GOT3 (cell line): Measurements from ENCODE around the gene UCP3.
"Not testable (repeated sequence)": the region's sequence is repeated elsewhere in the genome, so short reads cannot be mapped to it uniquely, and the experiment has no call there.

Source experiments
- DNase-seq: peaks from one replicate; lab custom pipeline; 2025; ENCODE audit warnings: mixed read lengths; lab: John Stamatoyannopoulos, UW

Gene UCP3

GRCh38 chr11:74000307-74001133 lies 8.4 kb downstream of the UCP3 start:
- DNase-seq, result no peak

- DNase-seq, result no peak
These were observed 9.1 kb downstream of the UCP3 start for GRCh38 chr11:73999581-74000306.

DNA sequence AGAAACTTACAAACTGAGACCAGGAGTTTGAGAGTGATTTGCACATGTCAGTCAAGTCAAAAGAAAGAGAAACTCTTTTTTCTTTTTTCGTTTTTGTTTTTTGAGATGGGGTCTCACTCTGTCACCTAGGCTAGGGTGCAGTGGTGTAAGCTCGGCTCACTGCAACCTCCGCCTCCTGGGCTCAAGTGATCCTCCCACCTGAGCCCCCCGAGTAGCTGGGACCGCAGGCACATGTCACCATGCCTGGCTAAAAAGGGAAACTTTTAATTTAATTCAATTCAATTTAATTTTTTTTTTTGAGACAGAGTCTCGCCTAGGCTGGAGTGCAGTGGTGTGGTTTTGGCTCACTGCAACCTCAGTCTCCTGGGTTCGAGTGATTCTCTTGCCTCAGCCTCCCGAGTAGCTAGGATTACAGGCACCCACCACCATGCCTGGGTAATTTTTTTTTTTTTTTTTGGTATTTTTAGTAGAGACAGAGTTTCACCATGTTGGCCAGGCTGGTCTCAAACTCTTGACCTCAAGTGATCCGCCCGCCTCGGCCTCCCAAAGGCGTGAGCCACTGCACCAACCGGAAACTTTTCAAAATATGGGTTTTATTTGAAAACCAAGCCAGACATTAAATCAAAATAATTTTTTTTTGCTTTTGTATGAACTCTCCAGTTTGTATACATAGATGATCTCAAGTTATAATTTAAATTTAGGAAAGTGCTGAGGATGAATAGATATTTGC lies 9.9 kb downstream of the UCP3 start:
- DNase-seq, result no peak

GRCh38 chr11:73997120-73997770 lies 11.6 kb downstream of the UCP3 start:
- no peak for DNase-seq

GRCh38 chr11:73996161-73996747 lies 12.6 kb downstream of the UCP3 start:
- no peak for DNase-seq

DNA sequence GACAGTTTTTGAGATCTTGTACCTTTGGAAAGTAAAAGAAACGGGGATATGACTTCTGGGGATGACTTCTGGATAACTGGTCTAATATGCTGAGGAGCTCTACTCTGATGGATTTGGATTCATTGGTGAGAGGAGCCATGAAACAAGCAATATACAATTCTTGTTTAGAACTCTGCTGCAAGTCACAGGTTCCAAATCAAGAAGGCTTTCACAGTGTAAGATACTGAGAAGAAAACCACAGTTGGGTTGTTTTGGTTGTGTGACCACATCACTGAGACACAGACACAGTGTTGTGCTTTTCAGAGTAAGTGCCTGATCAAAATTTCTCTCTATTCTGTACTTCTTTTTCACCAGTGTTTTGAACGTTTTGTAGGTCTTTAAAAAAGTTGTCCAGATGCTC lies 13.2 kb downstream of the UCP3 start:
- DNase-seq, result no peak

GRCh38 chr11:73995247-73995646 lies 13.6 kb downstream of the UCP3 start:
- DNase-seq, result no peak

DNA sequence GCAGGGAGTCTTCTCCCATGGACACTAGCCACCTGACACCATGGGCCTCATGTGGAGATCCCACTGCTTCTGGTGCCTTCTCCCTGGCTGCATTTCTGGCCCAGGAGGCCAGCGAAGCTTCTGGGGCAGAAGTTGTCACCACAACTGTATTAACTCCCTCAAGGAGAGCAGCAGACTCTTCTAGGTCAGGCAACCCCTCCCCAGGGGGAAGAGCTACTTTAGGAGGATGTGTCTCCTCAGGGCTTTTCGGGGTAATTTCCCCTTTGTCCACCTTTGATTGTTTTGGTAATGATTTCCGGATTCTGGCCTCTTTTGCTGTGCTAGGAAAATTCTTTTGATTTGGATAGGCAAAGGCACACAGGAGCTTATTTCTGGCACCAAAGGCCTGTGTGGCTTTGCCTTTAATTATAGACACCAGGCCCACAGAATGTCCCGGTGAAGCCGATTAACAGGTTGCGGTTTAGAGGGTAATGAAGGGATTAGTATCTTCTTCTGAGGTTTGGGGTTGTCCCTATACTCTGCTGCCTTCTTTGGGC lies 17.3 kb downstream of the UCP3 start:
- DNase-seq, result no peak

DNA sequence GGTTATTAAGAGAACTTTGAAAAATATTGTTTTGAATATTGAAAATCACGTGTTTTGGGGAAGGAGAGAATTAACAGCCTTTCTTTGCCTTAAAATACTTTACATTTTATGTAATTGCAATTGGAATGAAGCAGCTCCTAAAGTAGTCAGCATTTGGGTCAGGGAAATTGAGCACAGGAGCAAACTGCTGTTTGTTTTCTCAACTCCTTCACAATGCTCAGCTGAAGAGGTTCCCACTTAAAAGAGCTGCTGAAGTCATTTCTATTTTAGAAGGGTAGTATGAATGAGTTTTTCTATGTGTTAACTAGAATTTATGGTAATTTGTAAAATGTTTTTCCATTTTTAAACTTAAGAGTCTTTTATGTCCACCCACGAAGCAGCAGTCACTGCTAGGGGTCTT lies 18.2 kb downstream of the UCP3 start:
- no peak for DNase-seq

- no peak for DNase-seq
These were observed 19.7 kb downstream of the UCP3 start for GRCh38 chr11:73989156-73989555.

DNA sequence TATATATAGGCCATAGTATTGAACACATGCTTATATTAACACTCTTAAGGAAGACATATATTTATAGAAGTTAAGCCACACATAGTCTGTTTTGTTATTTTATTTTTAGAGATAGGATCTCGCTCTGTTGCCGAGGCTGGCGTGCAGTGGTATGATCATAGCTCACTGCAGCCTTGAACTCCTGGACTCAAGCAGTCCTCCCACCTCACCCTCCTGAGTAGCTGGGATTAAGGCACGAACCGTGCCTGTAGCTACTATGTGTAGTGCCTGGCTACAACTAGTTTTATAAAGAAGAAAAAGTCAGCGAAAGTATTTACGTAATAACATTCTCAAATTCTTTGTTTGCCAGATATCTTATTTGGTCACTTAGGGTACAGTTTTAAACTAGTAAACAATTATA lies 20.7 kb downstream of the UCP3 start:
- DNase-seq, result no peak

- DNase-seq, result not testable (repeated sequence)
These were observed 23.2 kb downstream of the UCP3 start for GRCh38 chr11:73985661-73986060.

- no peak for DNase-seq
These were observed 24.9 kb downstream of the UCP3 start for GRCh38 chr11:73983741-73984538.

- peak; percentile 61 for DNase-seq
These were observed 25.7 kb downstream of the UCP3 start for GRCh38 chr11:73982990-73983740.

GRCh38 chr11:73982595-73982989 lies 26.3 kb downstream of the UCP3 start, which contains the start of gene UCP2:
TSS of gene UCP2 (minus strand) at chr11:73982843. CDS start at chr11:73978378, 4,465 bp downstream.
- DNase-seq, result peak; percentile 61

DNA sequence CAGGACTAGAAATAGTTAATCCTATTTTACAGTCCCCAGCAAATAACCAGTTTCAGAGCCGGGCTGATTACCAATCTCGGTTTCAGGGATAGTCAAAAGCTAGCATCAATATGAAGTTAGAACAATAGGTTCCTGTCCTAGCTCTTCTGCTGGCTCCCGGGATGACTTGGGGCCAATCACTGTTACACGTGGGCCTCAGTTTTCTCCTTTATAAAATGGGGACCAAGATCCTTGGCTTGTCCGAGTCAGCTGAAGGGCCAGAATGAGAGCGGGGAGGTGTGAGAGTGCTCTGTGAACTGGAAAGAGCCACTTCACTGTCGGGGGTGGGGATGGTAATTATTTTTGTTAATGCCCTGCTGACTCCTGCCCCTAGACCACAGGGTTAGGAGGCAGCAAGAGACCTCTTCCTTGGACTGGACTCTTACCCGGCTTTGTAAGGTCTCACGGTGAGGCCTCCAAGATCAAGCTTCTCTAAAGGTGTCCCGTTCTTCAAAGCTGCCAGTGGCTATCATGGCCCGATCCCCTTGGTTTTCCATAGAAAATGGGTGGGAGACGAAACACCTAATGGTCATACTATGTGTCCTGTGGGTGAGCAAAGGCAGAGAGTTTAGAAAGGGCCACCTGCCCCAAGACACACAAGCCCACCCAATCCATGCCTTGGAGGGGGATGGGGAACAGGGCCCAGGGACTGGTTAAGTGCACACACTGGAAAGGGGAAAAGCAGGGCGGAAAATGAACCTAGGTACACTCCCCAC lies 27.7 kb downstream of the UCP3 start:
- DNase-seq, result no peak

DNA sequence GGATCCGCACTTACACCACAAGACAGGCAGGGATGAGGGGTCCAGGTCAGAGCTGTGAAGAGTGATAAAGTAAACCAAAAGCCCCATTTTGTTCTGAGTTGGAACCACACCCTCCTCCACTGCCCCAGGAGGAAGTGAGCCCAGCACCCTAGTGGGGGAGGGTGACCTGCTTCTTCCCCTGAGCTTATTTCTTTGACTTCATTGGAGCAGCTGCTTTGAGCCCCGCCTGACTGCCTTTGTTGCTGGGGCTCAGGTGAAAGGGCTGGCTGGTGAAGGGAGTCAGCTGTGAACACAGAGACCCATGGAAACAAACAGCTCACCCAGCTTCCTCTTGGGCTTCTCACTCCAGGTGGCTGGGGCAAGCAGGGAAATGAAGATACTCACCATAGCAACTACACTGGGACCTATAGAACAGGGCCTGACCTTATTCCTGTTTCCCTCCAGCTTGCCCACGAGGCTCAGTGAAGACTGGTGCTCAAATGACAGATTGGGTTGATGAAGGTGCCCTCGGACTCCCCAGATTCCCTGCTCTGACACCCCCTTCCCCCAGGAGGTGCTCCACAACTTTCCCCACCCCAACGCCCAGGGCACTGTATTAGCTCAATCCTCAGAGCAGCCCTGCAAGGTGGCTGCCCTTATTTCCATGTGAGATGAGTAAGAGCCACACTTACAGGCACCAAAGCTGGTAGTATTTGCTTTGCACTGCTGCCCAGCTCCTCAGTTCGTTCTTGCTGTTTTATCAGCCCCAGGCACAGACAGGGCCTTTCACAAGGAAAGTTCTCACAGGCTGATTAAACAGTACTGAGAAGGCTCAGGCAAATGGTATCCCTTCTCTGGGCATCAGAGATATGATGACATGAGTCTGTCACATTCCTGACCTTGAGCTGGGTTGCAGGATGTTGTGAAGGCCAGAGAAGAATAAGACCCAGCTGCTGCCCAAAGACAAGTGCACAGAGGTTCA lies 28.6 kb downstream of the UCP3 start:
- DNase-seq, result no peak

DNA sequence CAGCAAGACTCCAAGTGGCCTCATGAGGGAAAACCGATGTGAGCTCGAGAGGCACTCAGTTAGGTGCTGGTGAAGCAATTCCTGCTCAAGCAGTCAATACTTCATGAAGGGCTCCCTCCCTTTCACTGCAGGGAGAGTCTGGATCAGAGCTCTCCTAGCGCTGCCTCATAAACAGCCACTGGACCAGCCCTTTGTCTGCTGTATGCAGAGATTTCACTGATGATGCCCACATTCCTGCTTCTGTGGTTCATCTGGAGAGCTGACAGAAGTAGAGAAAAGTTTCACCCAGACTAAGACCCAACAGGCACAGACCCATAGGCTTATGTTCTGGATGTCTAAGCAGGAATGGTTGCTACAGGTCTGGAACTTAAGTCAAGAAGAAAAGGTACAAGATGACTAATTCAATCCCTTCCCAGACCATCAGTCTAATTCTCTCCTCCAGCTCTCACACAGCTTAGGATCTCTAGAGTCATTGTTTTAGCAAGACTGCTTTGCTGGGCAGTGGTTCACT lies 30.3 kb downstream of the UCP3 start:
- no peak for DNase-seq
